Measurements from ENCODE around the gene XYLT1. TPM values are rescaled to one million over a fixed set of nuclear protein-coding genes. Genes with fewer than 3 reads are reported as not detected.

Gene XYLT1
- total RNA-seq, 1 experiment from 2014 or later = 25.0 TPM

DNA sequence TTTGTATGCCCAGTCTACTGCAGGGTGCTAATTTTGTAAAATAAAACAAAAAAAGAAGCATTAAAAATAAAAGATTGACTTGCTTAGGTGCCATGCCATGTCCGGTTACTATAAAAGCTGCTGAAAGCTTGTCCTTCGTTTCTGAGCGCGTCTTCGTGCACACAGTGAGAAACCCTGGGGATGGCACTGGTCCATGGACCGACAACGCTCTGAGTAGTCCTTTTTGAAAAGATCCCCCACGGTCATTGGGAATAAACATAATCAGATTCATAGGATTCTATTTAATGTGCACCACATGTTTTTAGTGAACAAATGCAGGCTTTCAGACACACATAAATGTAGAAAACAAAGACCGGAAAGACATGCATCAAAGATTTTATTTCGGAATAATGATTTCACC lies 146.3 kb downstream of the XYLT1 start:
- POLR2A ChIA-PET = interaction anchor here (0.7 kb wide), 1 partner anchor 111 kb away, joined by 4 read pairs; no protein-coding TSS in a partner anchor
- Mint-ChIP-seq H3K36me3 (peaks cover 3% of the 10 kb centered on the region), H3K27me3 (ENCODE audit: low read depth) (no peaks in the 10 kb centered on the region), H3K4me3 (no peak overlapping the region), H3K9me3 (peaks cover 3% of the 10 kb centered on the region; the same call in 1 of the 2 replicates), H3K27ac (no peak overlapping the region), H3K4me1 (peaks cover 17% of the 10 kb centered on the region)
- CTCF ChIA-PET = no interaction called here
- ATAC-seq = no peak
- no peak for DNase-seq (ENCODE audit: low spot score)
- no peak for TF ChIP-seq TEAD4 (CRISPR knock-in tag; IDR thresholded peaks at IDR 0.05)
- TF ChIP-seq SMAD4 (CRISPR knock-in tag; IDR thresholded peaks at IDR 0.05) = no peak
- no peak for TF ChIP-seq CBFB (CRISPR knock-in tag; IDR thresholded peaks at IDR 0.05; ENCODE audit: low read depth)
- TF ChIP-seq, protein P1, sequence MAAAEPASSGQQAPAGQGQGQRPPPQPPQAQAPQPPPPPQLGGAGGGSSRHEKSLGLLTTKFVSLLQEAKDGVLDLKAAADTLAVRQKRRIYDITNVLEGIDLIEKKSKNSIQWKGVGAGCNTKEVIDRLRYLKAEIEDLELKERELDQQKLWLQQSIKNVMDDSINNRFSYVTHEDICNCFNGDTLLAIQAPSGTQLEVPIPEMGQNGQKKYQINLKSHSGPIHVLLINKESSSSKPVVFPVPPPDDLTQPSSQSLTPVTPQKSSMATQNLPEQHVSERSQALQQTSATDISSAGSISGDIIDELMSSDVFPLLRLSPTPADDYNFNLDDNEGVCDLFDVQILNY (CRISPR knock-in tag; IDR thresholded peaks at IDR 0.05) = no peak
- TF ChIP-seq JAZF1 (CRISPR knock-in tag; IDR thresholded peaks at IDR 0.05) = no peak
- no peak for TF ChIP-seq TCF7 (CRISPR knock-in tag; IDR thresholded peaks at IDR 0.05; ENCODE audit: low read depth)
- no peak for TF ChIP-seq FOXK1 (CRISPR knock-in tag; IDR thresholded peaks at IDR 0.05)
- TF ChIP-seq MYBL2 (CRISPR knock-in tag; IDR thresholded peaks at IDR 0.05) = no peak
- no peak for TF ChIP-seq PRDM15 (CRISPR knock-in tag; IDR thresholded peaks at IDR 0.05)
- TF ChIP-seq NFATC4 (CRISPR knock-in tag; IDR thresholded peaks at IDR 0.05) = no peak
- TF ChIP-seq, protein P2, sequence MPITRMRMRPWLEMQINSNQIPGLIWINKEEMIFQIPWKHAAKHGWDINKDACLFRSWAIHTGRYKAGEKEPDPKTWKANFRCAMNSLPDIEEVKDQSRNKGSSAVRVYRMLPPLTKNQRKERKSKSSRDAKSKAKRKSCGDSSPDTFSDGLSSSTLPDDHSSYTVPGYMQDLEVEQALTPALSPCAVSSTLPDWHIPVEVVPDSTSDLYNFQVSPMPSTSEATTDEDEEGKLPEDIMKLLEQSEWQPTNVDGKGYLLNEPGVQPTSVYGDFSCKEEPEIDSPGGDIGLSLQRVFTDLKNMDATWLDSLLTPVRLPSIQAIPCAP (CRISPR knock-in tag; IDR thresholded peaks at IDR 0.05) = no peak
- TF ChIP-seq STAT6 (CRISPR knock-in tag; conservative IDR thresholded peaks at IDR 0.05; ENCODE audit: low read depth) = no peak
- TF ChIP-seq USF2 (CRISPR knock-in tag; IDR thresholded peaks at IDR 0.05) = no peak
- no peak for TF ChIP-seq MXD4 (CRISPR knock-in tag; IDR thresholded peaks at IDR 0.05; ENCODE audit: borderline replicate concordance)
- no peak for TF ChIP-seq ZNF138 (CRISPR knock-in tag; conservative IDR thresholded peaks at IDR 0.05)

GRCh38 chr16:17323171-17323570 lies 147.6 kb downstream of the XYLT1 start:
- TF ChIP-seq CREB1 (CRISPR knock-in tag; IDR thresholded peaks at IDR 0.05) (no peak), SMAD4 (CRISPR knock-in tag; IDR thresholded peaks at IDR 0.05) (no peak), CREM (CRISPR knock-in tag; IDR thresholded peaks at IDR 0.05) (no peak), ZNF263 (CRISPR knock-in tag; IDR thresholded peaks at IDR 0.05; ENCODE audit: low read depth) (no peak), NFE2L1 (CRISPR knock-in tag; IDR thresholded peaks at IDR 0.05) (no peak), MXD4 (CRISPR knock-in tag; IDR thresholded peaks at IDR 0.05; ENCODE audit: borderline replicate concordance) (no peak), SMAD3 (CRISPR knock-in tag; IDR thresholded peaks at IDR 0.05; ENCODE audit: borderline replicate concordance) (no peak), IRF2 (CRISPR knock-in tag; IDR thresholded peaks at IDR 0.05; ENCODE audit: borderline replicate concordance, low read depth) (no peak), ZNF219 (CRISPR knock-in tag; IDR thresholded peaks at IDR 0.05; ENCODE audit: borderline replicate concordance) (no peak), SP1 (CRISPR knock-in tag; conservative IDR thresholded peaks at IDR 0.05) (no peak), ZSCAN18 (CRISPR knock-in tag; IDR thresholded peaks at IDR 0.05) (no peak)
- Mint-ChIP-seq H3K9me3 (peaks cover 3% of the 10 kb centered on the region; the same call in 1 of the 2 replicates), H3K36me3 (peaks cover 3% of the 10 kb centered on the region), H3K27me3 (ENCODE audit: low read depth) (no peaks in the 10 kb centered on the region), H3K27ac (no peak overlapping the region), H3K4me1 (peaks cover 29% of the 10 kb centered on the region), H3K4me3 (no peak overlapping the region)
- ATAC-seq = no peak
- CTCF ChIA-PET = no interaction called here
- no peak for DNase-seq (ENCODE audit: low spot score)
- POLR2A ChIA-PET = no interaction called here
